Activated CD4-positive, alpha-beta T cell treated with anti-CD3 and anti-CD28 coated beads for 24 hours (primary cell): Measurements from ENCODE around the gene MYO3B.

Experiments used
- DNase-seq, 2 donors: peaks; one replicate each; pipeline ENCODE4 v3.0.0-alpha.2; 2020; ENCODE audit warnings: low read depth in 2 of 2

MYO3B gene

DNA sequence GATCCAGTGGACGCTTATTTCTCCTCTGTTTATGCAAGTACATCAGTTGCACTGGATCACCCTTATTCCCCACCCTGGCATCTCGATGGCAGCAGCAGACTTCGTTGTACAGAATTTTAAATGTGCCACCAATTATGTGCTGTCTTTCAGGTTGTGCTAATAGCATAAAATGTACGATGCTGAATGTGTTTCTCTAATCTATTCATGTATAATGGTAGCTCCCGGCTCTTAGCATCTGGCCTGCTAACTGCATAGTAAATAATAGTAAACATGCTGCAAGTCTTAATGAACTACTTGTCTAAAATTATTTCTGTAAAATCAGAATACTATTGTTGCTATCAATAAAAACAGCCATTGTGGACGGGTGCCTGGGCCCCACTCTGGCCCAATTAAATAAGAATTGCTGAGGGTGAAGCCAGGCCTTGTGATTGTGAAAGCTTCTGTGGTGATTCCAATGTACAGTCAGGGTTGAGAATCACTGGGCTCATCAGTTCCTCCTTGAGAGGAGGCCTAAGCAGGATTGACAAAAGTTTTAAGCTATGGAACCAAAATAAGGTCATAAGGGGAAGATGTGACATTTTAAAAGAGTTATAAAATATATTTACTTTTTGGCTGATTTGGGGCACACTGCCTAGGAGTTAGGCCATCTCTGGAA lies 14.4 kb upstream of the MYO3B start:
- no peak for DNase-seq

DNA sequence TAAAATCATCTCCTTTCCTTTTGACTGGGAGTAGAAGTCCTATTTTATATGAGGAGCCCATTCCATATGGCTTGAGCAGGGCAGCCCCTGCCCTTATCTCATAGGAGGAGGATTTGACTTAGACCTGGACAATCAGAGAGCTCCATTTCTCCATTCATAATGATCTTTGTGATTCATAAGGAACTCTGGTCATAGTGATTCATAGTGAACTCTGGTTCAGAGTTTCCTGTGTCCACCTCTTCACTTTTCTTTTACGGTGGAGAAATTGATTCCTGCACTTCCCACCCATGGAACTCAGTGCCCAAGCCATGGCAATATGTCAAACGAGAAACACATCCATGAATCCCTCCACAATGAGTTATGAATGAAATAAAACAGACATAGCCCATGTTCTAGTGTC lies 12.8 kb upstream of the MYO3B start:
- no peak for DNase-seq

DNA sequence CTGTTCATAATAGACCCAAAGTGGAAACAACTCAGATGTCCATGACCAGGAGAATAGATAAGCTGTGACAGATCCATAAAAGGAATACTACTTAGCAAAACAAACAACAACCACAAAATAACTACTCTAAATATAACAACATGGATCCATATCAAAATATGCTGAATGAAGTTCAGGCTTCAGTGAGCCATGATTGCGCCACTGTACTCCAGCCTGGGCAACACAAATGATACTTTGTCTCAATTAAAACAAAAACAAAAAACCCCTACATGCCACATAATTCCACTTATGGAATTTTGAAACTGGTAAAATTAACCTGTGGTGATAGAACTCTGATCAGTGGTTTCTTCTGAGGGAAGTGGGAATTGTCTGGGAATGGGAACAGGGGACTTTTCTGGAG lies 11.2 kb upstream of the MYO3B start:
- no peak for DNase-seq

DNA sequence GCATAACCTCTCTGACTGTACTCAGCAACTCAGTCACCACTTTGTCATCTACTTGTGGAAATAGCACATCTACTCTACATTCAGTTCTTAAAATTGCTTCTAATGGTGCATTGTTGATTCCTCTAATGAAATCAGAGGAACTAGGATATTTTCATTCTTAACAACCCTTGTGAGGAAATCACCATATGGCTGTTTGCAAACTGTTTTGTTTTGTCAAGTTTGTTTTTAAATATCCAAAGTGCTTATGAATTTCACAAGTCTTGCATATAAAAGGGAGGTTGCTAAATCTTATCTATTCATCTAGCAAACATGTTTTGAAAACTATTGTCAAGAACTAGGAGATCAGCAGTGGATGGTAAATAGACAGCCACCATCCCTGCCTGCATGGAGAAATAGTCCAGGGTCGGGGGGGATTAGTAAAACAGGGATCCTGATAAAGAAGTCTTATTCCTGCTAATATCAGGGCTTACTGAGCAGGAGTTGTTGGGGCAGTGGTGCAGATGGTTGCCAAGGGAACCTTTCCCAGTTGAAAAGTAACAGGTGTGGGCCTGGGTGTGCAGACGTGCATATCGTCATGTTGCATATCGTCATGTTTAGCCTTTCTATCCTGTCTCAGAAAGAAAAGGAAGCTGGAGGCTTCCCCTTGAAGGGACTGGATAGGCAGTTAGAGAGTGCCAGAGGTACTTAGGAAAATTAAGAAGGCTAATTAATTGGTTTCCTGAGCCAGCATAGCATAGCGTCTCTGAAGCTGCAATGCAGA lies 7.5 kb upstream of the MYO3B start:
- no peak for DNase-seq

DNA sequence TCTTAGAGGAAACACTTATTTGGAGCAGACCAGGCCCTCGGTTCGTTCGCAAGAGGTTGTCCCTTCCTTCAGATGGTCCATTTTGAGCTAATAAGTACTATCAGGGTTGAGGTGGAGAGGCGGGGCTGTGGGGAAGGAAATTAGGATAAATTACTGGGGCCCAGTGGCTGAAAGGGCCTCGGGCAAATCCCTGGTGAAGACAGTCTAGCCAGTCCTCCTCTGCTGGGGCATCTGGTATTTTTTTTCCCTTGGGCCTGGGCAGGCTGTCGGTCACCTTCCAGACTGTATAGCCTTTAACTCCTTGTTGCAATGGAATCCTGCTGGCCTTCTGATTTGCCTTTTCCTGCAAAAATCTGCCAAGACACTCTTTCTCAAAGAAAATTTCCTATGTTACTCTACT lies 1.7 kb upstream of the MYO3B start:
- DNase-seq, result no peak

DNA sequence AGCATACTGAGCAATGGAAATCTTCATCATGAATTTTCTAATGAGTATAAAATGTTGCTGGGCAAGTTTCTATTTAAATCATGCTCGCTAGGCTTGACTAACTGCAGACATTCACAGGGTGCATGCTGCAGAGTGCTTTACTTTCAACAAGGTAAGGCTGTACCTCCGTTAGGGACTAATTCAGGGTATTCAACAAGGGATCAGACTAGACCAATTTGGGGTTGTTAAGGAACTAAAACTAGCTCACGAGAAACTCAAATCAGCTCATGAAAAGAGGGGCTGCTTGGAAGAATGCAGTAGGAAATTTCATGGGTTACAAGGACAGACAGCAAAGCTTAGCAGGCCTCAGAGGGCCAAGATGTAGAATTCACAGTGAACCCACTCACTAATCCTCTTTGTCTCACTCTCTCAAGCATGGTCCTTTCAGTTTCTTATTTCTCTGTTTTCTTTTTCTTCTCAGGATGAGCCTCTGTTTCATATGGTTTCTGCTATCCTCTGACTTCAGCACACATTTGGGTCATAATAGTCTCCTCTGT lies 2.2 kb downstream of the MYO3B start:
- DNase-seq, result no peak

DNA sequence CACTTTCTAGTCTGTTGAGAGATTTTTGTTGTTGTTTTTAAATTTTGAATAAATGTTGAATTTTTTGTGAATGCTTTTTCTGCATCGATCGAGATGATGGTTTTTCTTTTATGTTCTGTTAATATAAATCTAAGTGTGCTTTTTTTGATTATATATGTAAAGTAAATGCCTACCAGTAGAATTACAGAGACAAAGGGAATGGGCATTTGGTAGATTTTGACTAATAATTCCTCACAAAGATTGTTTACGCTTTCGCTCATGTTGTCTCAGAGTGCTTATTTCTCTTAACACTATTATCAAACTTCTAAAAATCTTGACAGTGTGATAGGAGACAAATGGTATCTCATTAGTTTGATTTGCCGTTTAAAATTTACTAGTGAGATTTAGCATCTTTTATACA lies 3.7 kb downstream of the MYO3B start:
- no peak for DNase-seq

DNA sequence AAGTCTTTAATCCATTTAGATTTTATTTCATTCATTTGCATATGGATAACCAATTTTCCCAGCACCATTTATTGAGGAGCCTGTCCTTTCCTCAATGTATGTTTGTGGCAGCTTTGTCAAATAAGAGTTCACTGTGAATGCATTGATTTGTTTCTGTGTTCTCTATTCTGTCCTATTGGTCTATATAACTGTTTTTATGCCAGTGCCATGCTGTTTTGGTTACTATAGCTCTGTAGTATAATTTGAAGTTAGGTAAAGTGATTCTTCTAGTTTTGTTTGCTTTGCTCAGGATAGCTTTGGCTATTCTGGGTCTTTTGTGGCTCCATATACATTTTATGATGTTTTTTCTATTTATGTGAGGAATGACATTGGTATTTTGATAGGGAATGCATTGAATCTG lies 7.4 kb downstream of the MYO3B start:
- no peak for DNase-seq

DNA sequence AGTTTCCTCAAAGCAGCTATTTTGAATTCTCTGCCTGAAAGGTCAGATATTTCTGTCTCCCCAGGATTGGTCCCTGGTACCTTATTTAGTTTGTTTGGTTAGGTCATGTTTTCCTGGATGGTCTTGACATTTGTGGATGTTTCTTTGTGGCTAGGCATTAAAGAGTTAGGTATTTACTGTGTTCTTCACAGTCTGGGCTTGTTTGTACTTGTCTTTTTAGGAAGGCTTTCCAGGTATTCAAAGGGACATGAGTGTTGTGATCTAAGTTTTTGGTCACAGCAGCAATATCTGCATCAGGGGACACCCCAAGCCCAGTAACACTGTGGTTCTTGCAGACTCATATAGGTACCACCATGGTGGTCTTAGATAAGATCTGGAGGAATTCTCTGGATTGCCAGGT lies 11.8 kb downstream of the MYO3B start:
- DNase-seq, result no peak

DNA sequence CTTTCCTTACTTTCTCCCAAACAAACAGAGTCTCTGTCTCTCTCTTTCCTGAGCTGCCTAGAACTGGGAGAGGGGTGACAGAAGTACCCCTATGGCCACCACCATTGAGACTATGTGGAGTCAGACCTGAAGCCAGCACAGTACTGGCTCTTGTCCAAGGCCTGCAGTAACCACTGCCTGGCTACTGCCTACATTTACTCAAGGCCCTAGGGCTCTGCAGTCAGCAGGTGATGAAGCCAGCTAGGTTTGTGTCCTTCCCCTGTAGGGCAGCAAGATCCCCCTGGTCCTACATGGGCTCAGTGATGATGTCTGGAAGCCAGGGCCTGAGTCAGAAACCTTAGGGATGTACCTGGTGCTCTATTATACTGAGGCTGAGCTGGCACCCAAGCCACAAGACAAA lies 12.2 kb downstream of the MYO3B start:
- no peak for DNase-seq

DNA sequence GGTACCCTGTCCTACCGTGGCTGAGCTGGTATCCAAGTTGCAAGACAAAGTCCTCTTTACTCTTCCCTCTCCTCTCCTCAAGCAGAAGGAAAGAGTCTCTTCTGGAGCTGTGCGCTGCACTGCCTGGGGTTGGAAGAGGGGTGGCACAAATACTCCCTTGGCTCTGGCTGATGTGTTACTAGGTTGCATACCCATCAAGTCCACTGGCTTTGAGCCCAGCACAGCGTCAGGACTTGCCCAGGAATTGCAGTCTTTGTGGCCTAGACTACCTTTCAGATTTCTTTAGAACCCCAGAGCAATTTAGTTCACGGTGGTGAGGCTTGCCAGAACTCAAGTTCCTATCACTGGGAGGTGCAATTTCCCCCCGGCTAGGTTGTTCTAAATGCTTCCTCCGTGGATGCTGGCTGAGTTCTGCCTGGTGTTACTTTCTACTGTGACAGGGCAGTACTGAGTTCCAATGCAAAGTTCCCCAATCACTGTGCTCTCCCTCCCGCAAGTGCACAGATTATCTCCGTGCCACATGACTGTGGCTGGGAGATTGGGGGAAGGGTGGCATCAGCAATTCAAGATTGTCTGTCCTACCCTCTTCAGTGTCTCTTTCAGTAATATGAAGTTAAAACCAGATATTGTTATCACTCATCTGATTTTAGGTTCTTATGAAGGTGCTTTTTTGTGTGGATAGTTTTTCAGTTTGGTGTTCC lies 13.4 kb downstream of the MYO3B start:
- no peak for DNase-seq

DNA sequence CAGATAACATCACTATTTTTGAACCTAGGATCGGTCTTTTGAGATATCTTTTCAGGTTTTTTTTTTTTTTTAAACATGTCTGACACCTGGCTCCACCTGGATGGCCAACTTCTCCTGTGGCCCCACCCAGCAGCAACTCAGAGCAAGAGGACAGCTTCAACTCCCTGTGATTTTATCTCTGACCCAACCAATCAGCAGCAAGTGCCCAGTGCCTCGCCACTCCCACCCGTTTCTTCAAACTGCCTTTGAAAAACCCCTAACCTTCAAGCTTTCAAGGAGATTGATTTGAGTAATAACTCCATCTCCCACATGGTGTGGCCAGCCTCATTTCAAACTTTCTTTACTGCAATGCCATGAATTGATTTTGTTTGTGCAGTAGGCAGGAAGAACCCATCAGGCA lies 19.0 kb downstream of the MYO3B start:
- DNase-seq, result no peak

DNA sequence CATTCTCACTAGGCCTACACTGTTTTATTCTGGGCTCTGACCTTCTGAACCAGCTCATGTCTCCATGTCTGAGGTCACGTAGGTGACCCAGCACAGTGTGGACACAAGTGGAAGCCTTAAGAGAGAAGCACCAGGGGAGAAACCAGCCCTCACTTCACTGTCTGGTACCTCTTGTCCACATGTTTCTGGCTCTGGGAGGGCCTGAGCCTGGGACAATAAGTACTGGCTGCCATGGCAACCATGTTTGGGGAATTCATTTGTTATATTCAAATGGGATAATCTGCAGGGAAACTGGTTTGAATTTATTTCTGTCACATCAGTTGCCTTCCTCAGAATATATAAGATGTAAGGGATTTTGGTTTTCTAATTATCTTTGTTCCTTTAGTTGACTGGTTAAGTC lies 23.3 kb downstream of the MYO3B start:
- DNase-seq, result no peak

DNA sequence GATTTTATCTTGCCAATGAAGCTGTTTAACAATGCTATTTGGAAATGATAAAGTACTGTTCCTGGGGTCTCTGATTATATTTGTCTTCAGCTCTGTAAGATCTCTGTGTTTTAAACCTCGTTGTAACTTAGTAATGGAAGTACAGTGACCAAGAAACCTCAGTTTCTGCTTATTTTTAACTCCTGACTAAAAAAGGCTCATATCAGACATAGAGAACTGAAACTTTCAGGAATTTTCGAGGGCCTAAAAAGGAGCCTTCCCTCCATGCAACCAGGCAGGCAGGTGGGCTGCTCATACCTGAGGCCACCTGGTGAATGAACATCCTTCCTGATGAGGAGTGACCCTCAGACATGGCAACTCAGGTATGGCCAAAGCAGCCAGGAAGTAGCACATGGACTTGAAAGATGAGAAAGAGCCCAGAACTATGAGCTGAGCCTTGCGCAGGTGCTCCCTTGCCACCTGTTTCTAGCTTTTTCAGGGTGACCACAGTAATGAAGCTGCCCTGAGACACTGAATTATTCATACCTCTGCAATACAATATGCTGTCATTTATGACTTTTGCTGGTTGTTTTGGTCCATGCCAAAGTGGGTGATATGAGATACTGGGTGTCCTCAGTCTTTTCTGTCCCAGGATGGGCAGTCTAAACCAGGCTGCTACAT lies 23.9 kb downstream of the MYO3B start:
- DNase-seq, result no peak

DNA sequence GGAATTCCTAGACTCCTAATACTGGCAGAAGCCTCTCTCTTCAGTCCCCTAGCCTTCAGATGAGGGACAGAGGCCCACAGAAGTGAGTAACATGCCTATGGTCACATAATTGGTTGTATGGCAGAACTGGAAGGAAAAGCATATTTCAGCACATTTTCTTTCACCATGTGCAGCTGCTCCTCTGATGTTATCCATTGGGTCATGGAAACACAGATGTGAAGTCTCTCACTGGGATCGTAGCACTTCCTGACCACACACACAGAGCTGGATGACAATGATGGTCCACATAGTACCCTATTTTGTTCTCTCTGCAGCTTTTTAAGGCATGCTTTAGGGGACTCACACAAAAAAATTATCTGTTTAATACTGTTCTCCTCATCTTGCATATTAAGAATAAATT lies 24.5 kb downstream of the MYO3B start:
- DNase-seq, result no peak

DNA sequence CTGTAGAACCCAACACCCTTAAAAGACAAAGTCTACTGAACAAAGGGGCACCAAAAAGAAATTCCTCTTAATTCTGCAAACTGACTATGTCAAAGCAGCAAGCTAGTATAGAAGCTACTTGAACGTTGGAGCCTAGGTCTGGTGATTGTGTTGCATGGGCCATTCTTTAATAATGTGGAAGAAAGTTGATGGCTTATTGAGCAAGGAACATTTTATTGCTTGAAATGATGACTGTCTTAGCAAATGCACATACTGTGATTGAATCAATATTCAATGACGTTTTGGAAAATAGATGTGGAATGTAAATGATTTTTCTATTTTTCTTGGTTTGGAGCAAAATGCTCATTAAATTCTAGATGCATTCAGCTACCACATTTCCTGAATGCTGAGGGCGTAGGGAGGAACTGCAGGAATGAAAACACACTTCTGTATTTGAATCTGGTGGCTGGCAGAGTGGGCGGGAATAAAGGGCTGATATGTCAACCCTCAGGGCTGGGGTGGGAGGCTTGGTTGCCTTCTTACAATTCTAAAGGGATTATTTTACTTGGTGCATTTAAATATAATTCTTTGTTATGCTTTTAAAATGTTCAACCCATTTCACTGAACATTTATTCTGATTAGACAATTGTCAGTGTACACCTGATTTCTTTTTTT lies 26.5 kb downstream of the MYO3B start:
- DNase-seq, result no peak

DNA sequence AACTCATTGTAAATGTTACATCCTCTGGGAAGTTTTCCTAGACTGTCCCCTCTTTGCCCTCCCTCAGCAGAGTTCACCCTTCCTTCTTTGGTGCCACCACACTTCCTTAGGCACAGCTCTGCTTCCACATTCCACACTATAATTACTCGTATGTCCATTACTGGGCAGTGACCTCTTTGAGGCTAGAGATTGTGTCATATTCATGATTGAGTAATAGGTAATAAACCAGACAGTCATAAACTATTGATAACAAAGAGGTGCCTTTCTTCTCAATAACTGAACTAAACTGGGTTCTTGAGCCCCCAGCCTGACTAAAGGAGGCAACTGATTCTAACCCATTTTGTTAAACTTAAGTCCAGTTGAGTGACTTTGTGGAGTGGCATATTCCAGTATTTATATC lies 28.3 kb downstream of the MYO3B start:
- DNase-seq, result no peak

DNA sequence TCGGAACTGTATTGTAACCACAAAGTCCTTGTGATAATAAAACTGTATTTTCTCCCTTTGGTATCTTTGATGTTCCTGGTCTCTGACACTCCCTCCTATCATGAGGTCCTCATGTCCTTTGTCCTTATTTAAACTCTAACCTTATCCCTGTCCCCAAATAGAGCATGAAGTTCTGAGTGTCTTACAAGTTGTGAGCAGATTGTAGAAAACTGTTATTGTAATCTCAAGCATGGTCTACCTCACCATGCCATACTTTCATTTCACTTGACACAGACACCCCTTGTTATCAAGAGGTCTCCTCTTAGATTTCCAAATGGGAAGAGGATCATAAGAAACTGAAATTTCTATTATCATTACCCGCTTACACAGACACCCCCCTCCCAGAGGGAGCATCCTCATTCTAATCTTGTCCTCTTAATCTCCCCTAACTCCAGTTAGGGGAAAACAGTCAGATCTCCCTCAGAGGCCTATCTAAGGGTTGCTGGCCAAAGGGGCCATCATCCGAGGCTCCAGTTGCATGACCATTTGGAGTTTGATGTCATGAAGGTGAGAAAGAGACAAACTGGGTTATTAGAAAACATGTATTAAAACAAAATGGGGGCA lies 29.0 kb downstream of the MYO3B start:
- no peak for DNase-seq

DNA sequence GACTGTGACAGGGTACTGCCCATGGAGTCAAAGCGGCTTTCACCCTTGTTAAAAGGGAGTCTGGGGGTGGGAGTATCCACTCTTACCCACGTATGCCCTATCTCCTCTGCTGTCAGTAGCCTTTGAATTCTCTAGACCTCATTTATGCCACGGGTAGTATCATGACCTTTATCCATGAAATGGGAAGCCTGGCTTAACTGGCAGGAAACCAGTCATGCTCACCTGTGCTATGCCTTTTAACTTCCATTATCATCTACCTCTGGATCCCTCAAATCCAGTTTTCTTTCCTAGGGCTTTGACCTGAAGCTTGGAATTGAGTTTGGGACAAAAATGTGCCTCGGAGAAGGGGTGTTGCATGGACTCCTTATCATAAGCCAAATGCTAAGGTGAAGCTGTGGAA lies 30.0 kb downstream of the MYO3B start:
- DNase-seq, result no peak

DNA sequence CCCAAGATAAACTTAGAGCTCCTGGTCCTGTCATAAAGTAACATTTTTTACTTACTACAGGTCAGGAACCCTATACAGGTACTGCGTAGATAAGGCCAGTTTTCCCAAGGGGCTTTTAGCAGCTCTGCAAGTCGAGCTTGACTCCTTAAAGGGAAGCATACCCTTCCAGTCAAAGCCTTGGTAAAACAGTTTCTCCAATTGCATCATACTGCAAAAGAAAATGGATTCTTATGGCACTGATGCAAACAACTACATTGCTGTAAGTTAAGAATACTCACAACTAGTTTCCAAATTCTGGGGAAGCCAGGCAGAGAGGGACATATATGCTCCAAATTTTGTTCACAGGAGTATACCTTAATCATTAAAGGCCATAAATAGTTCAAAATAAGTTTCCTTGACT lies 31.0 kb downstream of the MYO3B start:
- no peak for DNase-seq

DNA sequence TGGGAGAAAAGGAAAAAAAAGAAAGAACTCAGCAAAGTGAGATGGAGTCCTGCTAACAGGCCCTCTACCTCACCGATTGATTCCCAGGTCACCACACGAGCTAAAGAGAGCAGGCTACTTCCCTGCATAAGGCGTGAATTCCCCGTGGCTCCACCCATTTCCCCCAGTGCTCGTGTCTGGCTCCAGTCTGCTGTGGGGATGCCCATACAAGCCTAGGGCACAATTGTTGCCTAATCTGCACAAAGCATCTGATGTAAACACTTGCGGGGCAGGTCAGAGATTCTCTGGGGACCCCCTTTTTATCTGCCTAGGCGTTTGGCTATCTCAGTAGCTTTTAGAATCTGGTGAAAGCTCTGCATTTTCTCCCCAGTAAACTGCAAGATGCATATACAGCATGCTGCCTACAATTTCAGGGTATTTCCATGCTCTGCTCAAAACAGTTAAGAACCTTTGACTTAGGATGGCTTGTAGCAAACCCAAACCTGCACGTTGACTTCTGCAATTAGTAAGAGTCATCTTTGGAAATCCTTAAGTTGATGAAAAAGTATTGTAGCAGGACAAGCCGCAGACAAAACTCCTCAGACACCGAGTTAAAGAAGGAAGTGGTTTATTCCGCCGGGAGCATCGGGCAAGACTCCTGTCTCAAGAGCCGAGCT lies 34.8 kb downstream of the MYO3B start:
- no peak for DNase-seq
